Raji (cell line): ENCODE data around the gene SPATA13.

Experiments used
- POLR2A ChIP-seq: IDR thresholded peaks from 2 replicates; pipeline ENCODE4 v1.6.1; 2011; ENCODE audit warnings: low read depth, low read length, control low read depth; ENCODE audit not compliant: insufficient read depth

SPATA13 gene

GRCh38 chr13:24353736-24354135, 193.2 kb downstream of the SPATA13 start:
- no peak for TF ChIP-seq POLR2A

- TF ChIP-seq POLR2A, result no peak
Observed at GRCh38 chr13:24355103-24355502, 194.6 kb downstream of the SPATA13 start.

GRCh38 chr13:24356270-24356669, 195.8 kb downstream of the SPATA13 start:
- no peak for TF ChIP-seq POLR2A
